Hepatic stellate cell (primary cell): ENCODE results near the gene STAB2.

Experiments
- DNase-seq: peaks from one replicate; pipeline ENCODE4 v3.0.0; 2011; ENCODE audit warnings: low spot score

Gene STAB2

GRCh38 chr12:103782399-103782798, 195.3 kb downstream of the STAB2 start:
- no peak for DNase-seq

GRCh38 chr12:103783744-103784664, 196.9 kb downstream of the STAB2 start:
- DNase-seq = no peak

GRCh38 chr12:103785243-103786031, 198.4 kb downstream of the STAB2 start:
- DNase-seq = no peak

GRCh38 chr12:103786201-103786600, 199.1 kb downstream of the STAB2 start:
- no peak for DNase-seq

- DNase-seq = no peak
These were observed 204.4 kb downstream of the STAB2 start for GRCh38 chr12:103791350-103791920.

- DNase-seq = no peak
These were observed 206.0 kb downstream of the STAB2 start for GRCh38 chr12:103793046-103793445.

- no peak for DNase-seq
These were observed 206.5 kb downstream of the STAB2 start for GRCh38 chr12:103793512-103794045.

GRCh38 chr12:103794309-103795213, 207.5 kb downstream of the STAB2 start:
- no peak for DNase-seq

- DNase-seq = no peak
These were observed 211.5 kb downstream of the STAB2 start for GRCh38 chr12:103798586-103798985.

- DNase-seq = no peak
These were observed 212.4 kb downstream of the STAB2 start for GRCh38 chr12:103799504-103799856.

GRCh38 chr12:103799857-103800771, 213.0 kb downstream of the STAB2 start:
- DNase-seq = no peak

- no peak for DNase-seq
These were observed 214.9 kb downstream of the STAB2 start for GRCh38 chr12:103801709-103802585.

GRCh38 chr12:103802586-103802886, 215.5 kb downstream of the STAB2 start:
- no peak for DNase-seq

- no peak for DNase-seq
These were observed 216.8 kb downstream of the STAB2 start for GRCh38 chr12:103803847-103804246.

GRCh38 chr12:103805655-103806360, 218.7 kb downstream of the STAB2 start:
- DNase-seq = no peak

GRCh38 chr12:103806803-103807202, 219.7 kb downstream of the STAB2 start:
- DNase-seq = no peak

- no peak for DNase-seq
These were observed 220.6 kb downstream of the STAB2 start for GRCh38 chr12:103807561-103808238.

- DNase-seq = no peak
These were observed 221.3 kb downstream of the STAB2 start for GRCh38 chr12:103808239-103808880.
